Ovary (tissue), 3 donors: Measurements from ENCODE around the gene RNF208.

ENCODE experiments used
- POLR2A ChIP-seq: fragments of 450-650 bp; IDR thresholded peaks from one replicate; pipeline ENCODE4 v1.6.1; 2017; ENCODE audit warnings: antibody characterized with exemption, mild to moderate bottlenecking, moderate library complexity
- TF ChIP-seq, protein P1 (sequence below), 3 donors: fragments of 450-650 bp in 2 of 3; fragments of 200-600 bp in 1 of 3; IDR thresholded peaks; one replicate each; pipeline versions ENCODE4 v1.5.1 to v1.8.0; 2016 to 2022; ENCODE audit warnings: antibody characterized with exemption in 3 of 3, mild to moderate bottlenecking in 1 of 3
- donor health status: DM: no; HTN: no; CAD: no.

DNA sequence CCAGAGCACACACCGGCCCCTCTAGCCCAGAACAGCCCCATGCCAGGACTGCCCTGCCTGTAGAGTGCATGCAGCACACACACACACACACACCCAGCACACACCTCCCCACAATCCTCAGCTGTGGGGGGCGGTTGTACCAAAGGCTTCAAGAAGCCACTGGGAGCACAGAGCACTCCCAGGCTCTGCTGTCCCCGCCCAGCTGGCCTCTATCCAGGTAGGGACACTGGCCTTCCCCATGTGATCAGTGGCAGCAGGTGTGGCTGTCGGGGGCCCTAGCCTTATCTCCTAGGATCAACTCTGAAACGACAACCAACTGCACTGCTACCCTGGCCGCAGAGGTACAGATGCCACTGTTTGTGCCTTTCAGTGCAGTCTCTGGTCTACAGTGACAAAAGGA is 35.7 kb downstream of the RNF208 start:
- no peak for TF ChIP-seq POLR2A
- TF ChIP-seq, protein P1, sequence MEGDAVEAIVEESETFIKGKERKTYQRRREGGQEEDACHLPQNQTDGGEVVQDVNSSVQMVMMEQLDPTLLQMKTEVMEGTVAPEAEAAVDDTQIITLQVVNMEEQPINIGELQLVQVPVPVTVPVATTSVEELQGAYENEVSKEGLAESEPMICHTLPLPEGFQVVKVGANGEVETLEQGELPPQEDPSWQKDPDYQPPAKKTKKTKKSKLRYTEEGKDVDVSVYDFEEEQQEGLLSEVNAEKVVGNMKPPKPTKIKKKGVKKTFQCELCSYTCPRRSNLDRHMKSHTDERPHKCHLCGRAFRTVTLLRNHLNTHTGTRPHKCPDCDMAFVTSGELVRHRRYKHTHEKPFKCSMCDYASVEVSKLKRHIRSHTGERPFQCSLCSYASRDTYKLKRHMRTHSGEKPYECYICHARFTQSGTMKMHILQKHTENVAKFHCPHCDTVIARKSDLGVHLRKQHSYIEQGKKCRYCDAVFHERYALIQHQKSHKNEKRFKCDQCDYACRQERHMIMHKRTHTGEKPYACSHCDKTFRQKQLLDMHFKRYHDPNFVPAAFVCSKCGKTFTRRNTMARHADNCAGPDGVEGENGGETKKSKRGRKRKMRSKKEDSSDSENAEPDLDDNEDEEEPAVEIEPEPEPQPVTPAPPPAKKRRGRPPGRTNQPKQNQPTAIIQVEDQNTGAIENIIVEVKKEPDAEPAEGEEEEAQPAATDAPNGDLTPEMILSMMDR (IDR thresholded peaks at IDR 0.05) = no peak
